GM19397 (cell line): Measurements from ENCODE around the gene NT5M.

ENCODE experiments used
- ATAC-seq: cut with Tn5 transposase; IDR thresholded peaks from one replicate; pipeline ENCODE4 v1.9.1; 2021; ENCODE audit warnings: mild to moderate bottlenecking, moderate library complexity; ENCODE audit not compliant: unreplicated experiment

NT5M gene

GRCh38 chr17:17352836-17353624 is 49.9 kb downstream of the NT5M start:
- no peak for ATAC-seq

DNA sequence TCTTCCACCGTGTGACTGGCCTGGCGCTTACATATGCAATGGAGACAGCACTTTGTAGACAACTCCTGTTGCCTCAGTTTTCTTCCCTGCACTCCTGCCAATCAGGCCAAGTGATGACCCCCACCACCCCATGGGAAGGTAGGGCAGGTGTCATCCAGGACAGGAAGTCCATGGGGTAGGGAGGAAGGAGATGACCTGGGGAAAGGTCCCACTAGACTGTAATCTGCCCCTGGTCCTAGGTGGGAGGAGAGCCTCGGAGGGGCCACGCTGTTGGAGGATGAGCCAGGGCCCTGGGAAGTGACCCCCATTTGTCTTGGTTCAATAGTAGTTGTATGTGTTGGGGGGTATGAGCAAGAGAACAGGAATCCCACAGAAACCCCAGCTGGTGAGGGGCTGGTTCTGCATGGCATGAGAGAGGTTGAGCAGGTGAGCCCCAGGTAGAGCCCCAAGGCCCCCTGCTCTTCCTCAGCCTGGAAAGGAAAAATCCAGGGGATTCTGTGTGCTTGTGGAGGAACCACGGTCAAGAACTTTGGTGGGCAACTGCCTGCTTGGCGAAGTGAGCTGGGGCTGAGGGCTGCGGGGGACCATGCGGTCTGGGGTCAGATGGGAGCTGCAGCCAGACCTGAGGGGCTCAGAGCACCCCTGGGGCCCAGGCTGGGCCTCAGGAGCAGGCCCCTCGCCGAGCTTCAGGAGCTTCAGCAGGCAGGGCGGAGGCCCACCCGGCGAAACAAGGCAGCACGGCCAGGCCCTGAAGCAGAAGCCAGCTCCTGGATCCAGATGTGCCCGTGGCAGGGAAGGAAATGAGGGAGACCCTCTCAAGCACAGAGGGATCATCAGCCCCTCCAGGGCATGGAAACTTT is 50.7 kb downstream of the NT5M start:
- ATAC-seq, result no peak

- ATAC-seq, result no peak
Measured at GRCh38 chr17:17354560-17355349, 51.6 kb downstream of the NT5M start.

GRCh38 chr17:17355426-17355825 is 52.3 kb downstream of the NT5M start:
- ATAC-seq, result no peak

GRCh38 chr17:17356149-17356930 is 53.2 kb downstream of the NT5M start:
- ATAC-seq, result no peak

- ATAC-seq, result no peak
Measured at GRCh38 chr17:17356931-17357270, 53.7 kb downstream of the NT5M start.

DNA sequence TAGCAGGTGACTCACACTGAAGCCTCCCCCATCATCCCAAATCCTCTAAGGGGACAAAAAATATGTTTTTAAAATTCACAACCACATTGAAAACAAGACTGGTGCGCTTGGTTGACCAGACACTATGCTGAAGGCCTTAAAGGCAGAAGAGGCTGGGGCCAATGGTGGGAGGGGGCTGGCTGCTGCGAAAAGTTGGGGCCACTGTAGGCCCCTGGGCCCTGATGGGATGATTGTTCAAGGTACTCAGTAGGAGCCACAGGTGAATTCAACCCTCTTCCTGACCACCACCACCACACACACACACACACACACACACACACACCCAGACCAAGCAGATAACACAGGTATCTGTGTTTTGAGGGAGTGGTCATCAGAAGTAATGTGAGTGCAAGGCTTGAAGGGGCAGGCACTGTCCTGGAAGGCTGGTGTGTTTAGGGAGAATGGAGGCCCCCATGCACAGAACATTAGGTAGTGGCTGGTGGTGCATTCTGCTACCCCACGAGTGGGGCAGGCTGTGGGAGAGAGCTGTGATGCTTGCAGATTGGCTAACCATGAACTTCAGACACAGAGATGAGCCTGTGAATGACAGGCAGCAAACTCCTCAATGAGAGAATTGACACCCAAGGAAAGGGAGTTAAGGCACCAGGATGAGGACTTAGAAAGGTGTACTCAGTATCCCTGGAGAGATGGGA is 55.0 kb downstream of the NT5M start:
- no peak for ATAC-seq

- no peak for ATAC-seq
Measured at GRCh38 chr17:17358866-17359265, 55.7 kb downstream of the NT5M start.

GRCh38 chr17:17359271-17359670 is 56.1 kb downstream of the NT5M start:
- ATAC-seq, result no peak

DNA sequence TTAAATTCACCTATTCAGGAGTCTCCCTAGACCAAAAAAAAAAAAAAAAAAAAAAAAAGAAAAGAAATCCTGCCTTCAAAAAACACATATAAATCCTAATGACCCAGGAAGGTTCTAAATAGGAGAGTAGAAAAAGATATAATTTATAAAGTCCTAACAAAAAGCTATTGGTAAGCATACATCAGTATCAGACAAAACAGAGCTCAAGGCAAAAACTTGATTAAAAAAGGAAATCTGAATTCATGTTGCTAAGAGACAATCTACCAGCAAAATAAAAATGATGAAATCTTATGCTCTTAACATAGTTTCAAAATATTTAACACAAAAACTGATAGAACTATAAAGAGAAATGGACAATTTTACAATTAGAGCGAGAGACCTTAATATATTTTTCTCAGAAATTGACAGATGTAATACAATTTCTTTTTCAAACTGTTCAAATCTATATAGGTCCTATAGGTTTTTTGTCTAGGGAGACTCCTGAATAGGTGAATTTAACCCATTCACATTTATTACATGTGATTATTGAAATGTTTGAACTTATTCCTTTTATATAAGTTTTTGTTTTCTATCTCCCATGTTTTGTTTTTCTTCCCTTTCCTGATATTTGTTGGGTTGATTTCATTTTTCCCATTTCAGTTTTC is 57.0 kb downstream of the NT5M start:
- ATAC-seq, result no peak

GRCh38 chr17:17361543-17361866 is 58.3 kb downstream of the NT5M start:
- ATAC-seq, result no peak

DNA sequence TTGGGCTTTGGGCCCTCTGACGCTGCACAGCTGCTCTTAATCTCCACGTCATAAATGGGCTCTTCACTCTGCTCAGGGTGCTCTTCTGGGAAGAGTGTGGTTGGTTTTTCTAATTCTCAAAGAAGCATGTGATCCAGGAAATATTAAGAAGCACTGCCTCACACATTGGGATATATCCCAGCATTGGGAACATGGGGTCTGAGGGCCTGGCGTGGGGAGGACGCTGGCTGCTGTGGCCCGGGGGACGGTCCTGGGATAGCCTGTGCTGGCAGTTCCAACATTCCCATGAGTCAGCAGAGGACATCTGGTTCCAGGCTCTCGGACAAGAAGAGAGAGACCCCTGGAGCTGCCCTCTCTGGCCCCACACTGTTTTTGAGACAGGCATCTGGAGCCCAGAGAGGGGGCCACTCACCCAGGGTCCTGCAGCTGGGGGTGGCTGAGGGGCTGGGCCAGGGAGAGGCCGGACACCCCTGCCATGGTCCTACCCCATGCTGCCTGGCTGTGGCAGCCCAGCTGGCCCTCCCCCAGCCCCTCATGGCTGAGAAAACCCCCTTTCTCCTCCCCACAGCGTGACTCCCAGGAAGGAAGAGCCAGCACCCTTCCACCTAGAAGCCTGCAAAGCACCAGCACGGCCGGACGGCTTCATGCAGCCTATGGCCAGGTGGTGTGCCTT is 58.8 kb downstream of the NT5M start:
- ATAC-seq, result no peak

GRCh38 chr17:17362540-17362930 is 59.4 kb downstream of the NT5M start:
- ATAC-seq, result no peak

GRCh38 chr17:17363638-17364337 is 60.6 kb downstream of the NT5M start:
- no peak for ATAC-seq

DNA sequence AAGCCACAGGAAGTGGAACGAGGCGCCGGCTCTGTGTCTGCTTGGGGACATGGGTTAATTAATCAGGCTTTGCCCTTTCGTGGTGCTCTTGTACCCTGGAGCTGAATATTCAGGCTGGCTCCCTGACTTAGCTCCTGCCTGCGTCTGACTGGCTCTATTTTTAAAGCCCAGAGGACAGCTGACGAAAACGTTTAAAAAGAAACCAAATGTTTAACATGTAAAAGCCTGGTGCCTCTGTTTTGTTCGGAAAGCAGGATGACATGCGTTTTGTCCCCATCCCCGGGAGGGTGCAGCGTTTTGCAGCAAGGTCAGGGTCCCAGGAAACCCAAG is 61.1 kb downstream of the NT5M start:
- no peak for ATAC-seq

GRCh38 chr17:17365476-17366110 is 62.4 kb downstream of the NT5M start:
- ATAC-seq, result no peak

- ATAC-seq, result no peak
Measured at GRCh38 chr17:17366235-17366634, 63.1 kb downstream of the NT5M start.
